CD8-positive, alpha-beta memory T cell (primary cell): ENCODE results near the gene FREM2. TPM values are rescaled to one million over a fixed set of nuclear protein-coding genes. Genes with fewer than 3 reads are reported as not detected.

Experiments used
- CTCF ChIA-PET: fragments of 350-600 bp; sonication (Branson Sonifier 250); formaldehyde crosslinking; loops from one replicate; lab custom pipeline; 2021; ENCODE audit warnings: antibody characterized with exemption; lab: Charles Lee
- POLR2A ChIA-PET: fragments of 350-600 bp; sonication (Branson Sonifier 250); formaldehyde crosslinking; loops from one replicate; lab custom pipeline; 2021; ENCODE audit warnings: antibody characterized with exemption; lab: Charles Lee
- DNase-seq, 5 donors: peaks; one replicate each; pipeline versions ENCODE4 v3.0.0 to v3.0.0-alpha.2; 2020 to 2022; ENCODE audit warnings: mixed read lengths in 1 of 5
- H3K27ac ChIP-seq: one replicate; pipeline ENCODE4 v1.7.0; 2013; ENCODE audit warnings: low read depth, mild to moderate bottlenecking, low read length, moderate library complexity
- H3K27me3 ChIP-seq: 2 replicates; pipeline ENCODE4 v1.7.0; 2013; ENCODE audit warnings: low read length, mild to moderate bottlenecking; ENCODE audit not compliant: insufficient read depth, poor library complexity, severe bottlenecking
- H3K36me3 ChIP-seq: 2 replicates; pipeline ENCODE4 v1.7.0; 2013; ENCODE audit warnings: mild to moderate bottlenecking, low read length, moderate library complexity; ENCODE audit not compliant: insufficient read depth
- H3K4me1 ChIP-seq: 2 replicates; pipeline ENCODE4 v1.7.0; 2013; ENCODE audit warnings: mild to moderate bottlenecking, low read length, moderate library complexity; ENCODE audit not compliant: insufficient read depth
- H3K4me3 ChIP-seq: 2 replicates; pipeline ENCODE4 v1.7.0; 2013; ENCODE audit warnings: mild to moderate bottlenecking, low read length
- H3K9me3 ChIP-seq: 2 replicates; pipeline ENCODE4 v1.7.0; 2013; ENCODE audit warnings: mild to moderate bottlenecking, low read length
- H3K27ac Mint-ChIP-seq, 8 donors: one replicate each; pipeline ENCODE4 v1.8.0; 2020 to 2021; ENCODE audit warnings: mixed read lengths in 8 of 8, mild to moderate bottlenecking in 6 of 8, inconsistent platforms in 3 of 8, moderate library complexity in 3 of 8
- H3K27me3 Mint-ChIP-seq, 2 donors: one replicate each; pipeline ENCODE4 v1.8.0; 2020 to 2021; ENCODE audit warnings: mixed read lengths in 2 of 2, mild to moderate bottlenecking in 1 of 2, moderate library complexity in 1 of 2
- H3K36me3 Mint-ChIP-seq, 3 donors: one replicate each; pipeline ENCODE4 v1.8.0; 2020 to 2021; ENCODE audit warnings: mixed read lengths in 3 of 3, inconsistent platforms in 1 of 3, mild to moderate bottlenecking in 1 of 3
- H3K4me1 Mint-ChIP-seq, 3 donors: one replicate each; pipeline ENCODE4 v1.8.0; 2020 to 2021; ENCODE audit warnings: mixed read lengths in 3 of 3, inconsistent platforms in 1 of 3, mild to moderate bottlenecking in 1 of 3
- H3K4me3 Mint-ChIP-seq, 7 donors: one replicate each; pipeline ENCODE4 v1.8.0; 2020 to 2021; ENCODE audit warnings: mixed read lengths in 7 of 7, mild to moderate bottlenecking in 6 of 7, moderate library complexity in 4 of 7, inconsistent platforms in 2 of 7
- H3K9me3 Mint-ChIP-seq, 5 donors: one replicate each; pipeline ENCODE4 v1.8.0; 2020 to 2022; ENCODE audit warnings: mixed read lengths in 5 of 5, mild to moderate bottlenecking in 3 of 5, moderate library complexity in 2 of 5, inconsistent platforms in 1 of 5
- polyA plus RNA-seq: library from polyadenylated mRNA; unstranded; fragments of 300-500 nt; fragmentation: Illumina TruSeq; gene quantifications from one replicate; pipeline ENCODE4 v1.2.3, GENCODE V29; 2021
- total RNA-seq, 2 experiments: library from RNA; stranded (reverse); gene quantifications; one replicate each; pipeline ENCODE4 v1.2.3, GENCODE V29; 2021

The FREM2 gene
- total and polyA plus RNA-seq, 3 experiments from 2014 or later, result not detected

- H3K36me3 ChIP-seq, result no peaks in the 10 kb centered on the region
- Mint-ChIP-seq H3K4me1 (no peaks in the 10 kb centered on the region), H3K36me3 (no peaks in the 10 kb centered on the region), H3K9me3 (no peaks in the 10 kb centered on the region), H3K4me3 (no peak overlapping the region), H3K27me3 (peaks cover 2 to 11% of the 10 kb centered on the region in 2 donors), H3K27ac (peak overlapping the region in 1 of 8 donors; percentile 2)
- no peak overlapping the region for H3K4me3 ChIP-seq
- no peak overlapping the region for H3K27ac ChIP-seq
- H3K27me3 ChIP-seq, result no peaks in the 10 kb centered on the region
- ChIA-PET POLR2A (no interaction called here), CTCF (no interaction called here)
- no peaks in the 10 kb centered on the region for H3K4me1 ChIP-seq
- DNase-seq, result no peak
- H3K9me3 ChIP-seq, result no peaks in the 10 kb centered on the region
These were observed 25.7 kb upstream of the FREM2 start for GRCh38 chr13:38661010-38661675.

- POLR2A ChIA-PET, result no interaction called here
These were observed 24.5 kb upstream of the FREM2 start for GRCh38 chr13:38662362-38662761.

GRCh38 chr13:38664906-38665305 is 22.0 kb upstream of the FREM2 start:
- Mint-ChIP-seq H3K27ac (no peak overlapping the region), H3K4me3 (no peak overlapping the region), H3K27me3 (peaks cover 0 to 11% of the 10 kb centered on the region in 2 donors), H3K4me1 (no peaks in the 10 kb centered on the region), H3K9me3 (peaks cover 0 to 2% (median 0%) of the 10 kb centered on the region in 5 donors), H3K36me3 (no peaks in the 10 kb centered on the region)
- DNase-seq, result no peak
- H3K4me3 ChIP-seq, result no peak overlapping the region
- CTCF ChIA-PET, result no interaction called here
- POLR2A ChIA-PET, result no interaction called here
- H3K9me3 ChIP-seq, result no peaks in the 10 kb centered on the region
- no peaks in the 10 kb centered on the region for H3K4me1 ChIP-seq
- H3K27me3 ChIP-seq, result no peaks in the 10 kb centered on the region
- no peaks in the 10 kb centered on the region for H3K36me3 ChIP-seq
- H3K27ac ChIP-seq, result no peak overlapping the region

More at GRCh38 chr13:38662362-38662761, 24.5 kb upstream of the FREM2 start:
- H3K4me3 Mint-ChIP-seq, result no peak overlapping the region
- no peaks in the 10 kb centered on the region for H3K36me3 Mint-ChIP-seq
- DNase-seq, result no peak
- no peaks in the 10 kb centered on the region for H3K4me1 ChIP-seq
- no peaks in the 10 kb centered on the region for H3K27me3 ChIP-seq
- peaks cover 0 to 2% (median 0%) of the 10 kb centered on the region in 5 donors for H3K9me3 Mint-ChIP-seq
- H3K9me3 ChIP-seq, result no peaks in the 10 kb centered on the region
- H3K27ac Mint-ChIP-seq, result no peak overlapping the region
- no peaks in the 10 kb centered on the region for H3K4me1 Mint-ChIP-seq
- H3K27me3 Mint-ChIP-seq, result peaks cover 2 to 11% of the 10 kb centered on the region in 2 donors
- H3K36me3 ChIP-seq, result no peaks in the 10 kb centered on the region
- CTCF ChIA-PET, result no interaction called here
- H3K27ac ChIP-seq, result no peak overlapping the region
- no peak overlapping the region for H3K4me3 ChIP-seq

GRCh38 chr13:38667526-38668109 is 19.3 kb upstream of the FREM2 start:
- H3K36me3 ChIP-seq, result no peaks in the 10 kb centered on the region
- Mint-ChIP-seq H3K4me1 (no peaks in the 10 kb centered on the region), H3K27me3 (peaks cover 0 to 11% of the 10 kb centered on the region in 2 donors), H3K36me3 (no peaks in the 10 kb centered on the region), H3K27ac (no peak overlapping the region), H3K9me3 (peaks cover 0 to 2% (median 0%) of the 10 kb centered on the region in 5 donors), H3K4me3 (no peak overlapping the region)
- no peak overlapping the region for H3K4me3 ChIP-seq
- ChIA-PET CTCF (no interaction called here), POLR2A (no interaction called here)
- H3K27ac ChIP-seq, result no peak overlapping the region
- no peaks in the 10 kb centered on the region for H3K27me3 ChIP-seq
- DNase-seq, result no peak
- H3K4me1 ChIP-seq, result no peaks in the 10 kb centered on the region
- no peaks in the 10 kb centered on the region for H3K9me3 ChIP-seq

- no peak for DNase-seq
- H3K36me3 ChIP-seq, result no peaks in the 10 kb centered on the region
- ChIA-PET CTCF (no interaction called here), POLR2A (no interaction called here)
- Mint-ChIP-seq H3K27me3 (peaks cover 0 to under 1% of the 10 kb centered on the region in 2 donors), H3K4me1 (no peaks in the 10 kb centered on the region), H3K27ac (no peak overlapping the region), H3K36me3 (no peaks in the 10 kb centered on the region), H3K9me3 (peaks cover 0 to 4% (median 0%) of the 10 kb centered on the region in 5 donors), H3K4me3 (no peak overlapping the region)
- H3K4me1 ChIP-seq, result no peaks in the 10 kb centered on the region
- H3K27me3 ChIP-seq, result no peaks in the 10 kb centered on the region
- no peak overlapping the region for H3K27ac ChIP-seq
- no peaks in the 10 kb centered on the region for H3K9me3 ChIP-seq
- no peak overlapping the region for H3K4me3 ChIP-seq
These were observed 17.5 kb upstream of the FREM2 start for GRCh38 chr13:38669234-38669964.

- no peak for DNase-seq
- CTCF ChIA-PET, result no interaction called here
- no peaks in the 10 kb centered on the region for H3K27me3 Mint-ChIP-seq
- H3K4me1 Mint-ChIP-seq, result no peaks in the 10 kb centered on the region
- H3K4me3 Mint-ChIP-seq, result no peak overlapping the region
- H3K27me3 ChIP-seq, result no peaks in the 10 kb centered on the region
- H3K27ac Mint-ChIP-seq, result no peak overlapping the region
- H3K36me3 Mint-ChIP-seq, result no peaks in the 10 kb centered on the region
- H3K36me3 ChIP-seq, result no peaks in the 10 kb centered on the region
- no peak overlapping the region for H3K4me3 ChIP-seq
- H3K9me3 Mint-ChIP-seq, result peaks cover 0 to 4% (median 1%) of the 10 kb centered on the region in 5 donors
- H3K4me1 ChIP-seq, result no peaks in the 10 kb centered on the region
- no peak overlapping the region for H3K27ac ChIP-seq
- POLR2A ChIA-PET, result no interaction called here
- no peaks in the 10 kb centered on the region for H3K9me3 ChIP-seq
These were observed 16.2 kb upstream of the FREM2 start for GRCh38 chr13:38670627-38671026.

GRCh38 chr13:38671980-38672379 is 14.9 kb upstream of the FREM2 start:
- Mint-ChIP-seq H3K27ac (no peak overlapping the region), H3K36me3 (no peaks in the 10 kb centered on the region), H3K4me3 (no peak overlapping the region), H3K27me3 (no peaks in the 10 kb centered on the region), H3K4me1 (no peaks in the 10 kb centered on the region), H3K9me3 (peaks cover 0 to 4% (median 0%) of the 10 kb centered on the region in 5 donors)
- ChIA-PET POLR2A (no interaction called here), CTCF (no interaction called here)
- Histone ChIP-seq H3K27ac (no peak overlapping the region), H3K27me3 (no peaks in the 10 kb centered on the region), H3K4me1 (no peaks in the 10 kb centered on the region), H3K9me3 (no peaks in the 10 kb centered on the region), H3K4me3 (no peak overlapping the region), H3K36me3 (no peaks in the 10 kb centered on the region)
- no peak for DNase-seq

- CTCF ChIA-PET, result no interaction called here
These were observed 12.7 kb upstream of the FREM2 start for GRCh38 chr13:38674208-38674607.

More at GRCh38 chr13:38674208-38674607, 12.7 kb upstream of the FREM2 start:
- Histone ChIP-seq H3K36me3 (no peaks in the 10 kb centered on the region), H3K4me1 (no peaks in the 10 kb centered on the region), H3K9me3 (no peaks in the 10 kb centered on the region), H3K27ac (no peak overlapping the region), H3K27me3 (no peaks in the 10 kb centered on the region), H3K4me3 (no peak overlapping the region)
- Mint-ChIP-seq H3K9me3 (peaks cover 0 to 4% (median 0%) of the 10 kb centered on the region in 5 donors), H3K4me1 (no peaks in the 10 kb centered on the region), H3K36me3 (no peaks in the 10 kb centered on the region), H3K27me3 (peaks cover 0 to 2% of the 10 kb centered on the region in 2 donors), H3K27ac (no peak overlapping the region), H3K4me3 (no peak overlapping the region)
- no peak for DNase-seq
- POLR2A ChIA-PET, result no interaction called here
